HepG2 (cell line): ENCODE results near the gene SLAIN2. TPM values are rescaled to one million over a fixed set of nuclear protein-coding genes. Genes with fewer than 3 reads are reported as not detected.

Experiments
- ATAC-seq: fragments of 200-7000 bp; cut with Tn5 transposase; 3 replicates; pipeline ENCODE4 v1.9.1; 2020; ENCODE audit warnings: mild to moderate bottlenecking, moderate library complexity
- BruUV-seq: library from RNA; stranded (reverse); fragments of 400-500 nt; replicated peaks from 2 replicates; lab custom pipeline; 2021; lab: Mats Ljungman, UMichigan
- CTCF ChIA-PET: fragments of 300-600 bp; formaldehyde crosslinking; extraction: SDS; loops from one replicate; lab custom pipeline; 2021; ENCODE audit warnings: low total read pairs, inconsistent platforms, low intra/inter-chr PET ratio; lab: Yijun Ruan, JAX
- POLR2A ChIA-PET: fragments of 350-600 bp; sonication (Branson Sonifier 250); formaldehyde crosslinking; loops from one replicate; lab custom pipeline; 2020; ENCODE audit warnings: antibody characterized with exemption, inconsistent platforms; lab: Yijun Ruan, JAX
- DNase-seq: peaks from one replicate; pipeline ENCODE4 v3.0.0-alpha.2; 2015; ENCODE audit warnings: low spot score
- FAIRE-seq: peaks from 3 replicates; lab custom pipeline; 2011; peaks lifted over from hg19 to GRCh38; lab: Jason Lieb, UNC
- H2AFZ ChIP-seq: one replicate; pipeline ENCODE4 v1.6.1; 2011; ENCODE audit warnings: low read length, inconsistent platforms
- H3K27ac ChIP-seq: fragments of 300-600 bp; 3 replicates; pipeline ENCODE4 v1.8.0; 2011; ENCODE audit warnings: mixed run types, mild to moderate bottlenecking, mixed read lengths, low read length, inconsistent platforms; ENCODE audit not compliant: insufficient read depth; ENCODE audit errors: extremely low read length
- H3K27me3 ChIP-seq, 2 experiments: fragments of 200-600 bp in 1 of 2; 2 replicates in 1 of 2; 3 replicates in 1 of 2; pipeline versions ENCODE4 v1.6.0 to v1.8.0; 2011; ENCODE audit warnings: low read length in 2 of 2, mild to moderate bottlenecking in 2 of 2, moderate library complexity in 2 of 2, inconsistent platforms in 1 of 2; ENCODE audit not compliant: insufficient read depth in 2 of 2, control insufficient read depth in 1 of 2
- H3K36me3 ChIP-seq, 2 experiments: fragments of 200-600 bp in 1 of 2; replicated peaks in 1 of 2; 2 replicates in 1 of 2; 3 replicates in 1 of 2; pipeline versions ENCODE4 v1.5.1 to v1.8.0; 2011; ENCODE audit warnings: low read length in 2 of 2, inconsistent platforms in 1 of 2; ENCODE audit not compliant: insufficient read depth in 2 of 2, control insufficient read depth in 1 of 2
- H3K4me1 ChIP-seq: 2 replicates; pipeline ENCODE4 v1.5.1; 2012; ENCODE audit warnings: low read length, inconsistent platforms; ENCODE audit not compliant: insufficient read depth
- H3K4me2 ChIP-seq: 2 replicates; pipeline ENCODE4 v1.6.0; 2011; ENCODE audit warnings: low read depth, low read length, inconsistent platforms
- H3K4me3 ChIP-seq, 3 experiments: fragments of 200-600 bp in 1 of 3; sonication (generic), shearing (Covaris generic) in 1 of 3; replicated peaks in 1 of 3; 2 replicates each; pipeline ENCODE4 v1.5.1; 2011 to 2016; ENCODE audit warnings: low read length in 3 of 3, inconsistent platforms in 2 of 3, low read depth in 2 of 3, mild to moderate bottlenecking in 2 of 3, control low read depth in 1 of 3, mixed read lengths in 1 of 3; ENCODE audit not compliant: insufficient read depth in 1 of 3
- H3K79me2 ChIP-seq: one replicate; pipeline ENCODE4 v1.6.1; 2011; ENCODE audit warnings: low read length, inconsistent platforms; ENCODE audit not compliant: insufficient read depth
- H3K9ac ChIP-seq: 2 replicates; pipeline ENCODE4 v1.6.0; 2011; ENCODE audit warnings: mild to moderate bottlenecking, low read depth, low read length, inconsistent platforms; ENCODE audit not compliant: insufficient read depth
- H3K9me3 ChIP-seq: 2 replicates; pipeline ENCODE4 v1.5.1; 2012; ENCODE audit warnings: mild to moderate bottlenecking, low read length
- H4K20me1 ChIP-seq: 2 replicates; pipeline ENCODE4 v1.6.0; 2011; ENCODE audit warnings: inconsistent platforms, mild to moderate bottlenecking, low read length, moderate library complexity; ENCODE audit not compliant: insufficient read depth
- CHCHD3 ChIP-seq: sonication (generic); formaldehyde crosslinking; IDR thresholded peaks from 2 replicates; pipeline ENCODE4 v1.8.0; 2022; ENCODE audit warnings: mild to moderate bottlenecking, missing genetic modification reagents, moderate library complexity
- HMGXB3 ChIP-seq: sonication (generic); formaldehyde crosslinking; IDR thresholded peaks from 2 replicates; pipeline ENCODE4 v1.4.0; 2020; ENCODE audit warnings: missing genetic modification reagents, borderline replicate concordance
- NR2F1 ChIP-seq, 2 experiments: fragments of 450-650 bp in 1 of 2; formaldehyde crosslinking in 1 of 2; IDR thresholded peaks; 2 replicates each; pipeline versions ENCODE4 v1.5.0 to v1.6.1; 2016 to 2020; ENCODE audit warnings: mild to moderate bottlenecking in 1 of 2, missing compliant biosample characterization in 1 of 2, missing genetic modification reagents in 1 of 2, moderate library complexity in 1 of 2
- SETDB1 ChIP-seq: sonication (generic); formaldehyde crosslinking; IDR thresholded peaks from 2 replicates; pipeline ENCODE4 v1.5.1; 2020; ENCODE audit warnings: missing genetic modification reagents, mild to moderate bottlenecking, borderline replicate concordance
- SKI ChIP-seq: fragments of 450-650 bp; IDR thresholded peaks from one replicate; pipeline ENCODE4 v1.6.1; 2018; ENCODE audit warnings: mild to moderate bottlenecking; ENCODE audit not compliant: partially characterized antibody
- ZKSCAN1 ChIP-seq: fragments of 150-350 bp; IDR thresholded peaks from 2 replicates; pipeline ENCODE4 v1.6.1; 2014; ENCODE audit warnings: low read length
- ZNF30 ChIP-seq: sonication (generic); formaldehyde crosslinking; IDR thresholded peaks from 2 replicates; pipeline ENCODE4 v1.5.0; 2020; ENCODE audit warnings: mild to moderate bottlenecking, missing genetic modification reagents
- ZNF564 ChIP-seq: sonication (generic); formaldehyde crosslinking; IDR thresholded peaks from 2 replicates; pipeline ENCODE4 v1.8.1; 2023; ENCODE audit warnings: mild to moderate bottlenecking, missing genetic modification reagents
- ZNF614 ChIP-seq: IDR thresholded peaks from 2 replicates; pipeline ENCODE4 v1.6.1; 2018; ENCODE audit warnings: missing biosample characterization, missing genetic modification reagents, inconsistent platforms, borderline replicate concordance
- WGBS: methylation state at CpG from one replicate; pipeline ENCODE4 v1.1.6; 2017; ENCODE audit warnings: low lambda C conversion rate; 5-methylcytosine and 5-hydroxymethylcytosine counted together
- in situ Hi-C: cut with HindIII; loops from 2 replicates; pipeline ENCODE4 v1.10.0; 2017; ENCODE audit warnings: low pct_unique_long_range_greater_than_20kb; ENCODE audit not compliant: extremely low pct_ligation_motif_present
- intact Hi-C: fragments of 100-400 bp; cut with micrococcal nuclease; formaldehyde crosslinking; loops from one replicate; pipeline ENCODE4 v1.10.0; 2022; ENCODE audit not compliant: unreplicated experiment
- polyA plus RNA-seq, 8 experiments: library from polyadenylated mRNA; depleted of rRNA in 3 of 8; stranded (reverse) in 7 of 8; unstranded in 1 of 8; fragments of >200 nt; fragmentation: Illumina TruSeq in 4 of 8; extraction: Trizol in 4 of 8; gene quantifications; 2 replicates each; pipeline versions ENCODE4 v1.2.1 to v1.2.3, GENCODE V29; 2011 to 2016; ENCODE audit warnings: low read depth in 4 of 8, missing spikeins in 1 of 8, mixed read lengths in 1 of 8; ENCODE audit not compliant: insufficient read depth in 1 of 8
- total RNA-seq, 5 experiments: library from RNA; depleted of rRNA; stranded (reverse); fragments of >200 nt; fragmentation: Illumina TruSeq; extraction: Trizol; gene quantifications; 2 replicates each; pipeline ENCODE4 v1.2.3, GENCODE V29; 2016; ENCODE audit warnings: low read depth in 1 of 5

Gene SLAIN2
- total and polyA plus RNA-seq, 2 of the 13 experiments (the other 11 are each of a cell fraction or from before 2014, with no cell fraction given), result 20.7 to 22.5 TPM

GRCh38 chr4:48361012-48361400 lies 19.7 kb downstream of the SLAIN2 start (continued):
- TF ChIP-seq HMGXB3 (no peak), ZKSCAN1 (no peak), ZNF30 (CRISPR knock-in tag) (no peak), NR2F1 (CRISPR knock-in tag; IDR thresholded peaks at IDR 0.05) (no peak), ZNF564 (CRISPR knock-in tag) (no peak), SETDB1 (no peak)

- Histone ChIP-seq H3K4me3 (no peak overlapping the region), H3K27ac (no peak overlapping the region), H2AFZ (no peak overlapping the region), H3K4me1 (peaks cover 10% of the 10 kb centered on the region), H3K9me3 (no peaks in the 10 kb centered on the region), H3K27me3 (no peaks in the 10 kb centered on the region)
- BruUV-seq, result no TSS peak
- no peak for DNase-seq
- CTCF ChIA-PET, result no interaction called here
- TF ChIP-seq SKI, result no peak
- TF ChIP-seq CHCHD3 (CRISPR knock-in tag), result no peak
- no peak for TF ChIP-seq ZNF614
- TF ChIP-seq, all 625 proteins: peak for 0
- ATAC-seq (no peak), FAIRE-seq (no peak)
- no peak overlapping the region for H3K9ac ChIP-seq
- 88% methylated on average over 3 of the region's 3 CpGs for WGBS
- POLR2A ChIA-PET, result no interaction called here
- H3K36me3 ChIP-seq, result 0 out of 5 replicates have a peak, but pooled peaks cover 0 to 6% of the 10 kb centered on the region in 2 experiments
- intact Hi-C loops (no loop called here), in situ Hi-C loops (no loop called here)
- no peak overlapping the region for H3K4me2 ChIP-seq
- H3K79me2 ChIP-seq, result peaks cover 16% of the 10 kb centered on the region
- no peaks in the 10 kb centered on the region for H4K20me1 ChIP-seq
These were observed 25.3 kb downstream of the SLAIN2 start for GRCh38 chr4:48366611-48367010.
